ENCODE data around the gene SCAND1. TPM values are rescaled to one million over a fixed set of nuclear protein-coding genes. Genes with fewer than 3 reads are reported as not detected.

Gene SCAND1
- total RNA-seq, 1 donor from 2014 or later = 119 TPM

DNA sequence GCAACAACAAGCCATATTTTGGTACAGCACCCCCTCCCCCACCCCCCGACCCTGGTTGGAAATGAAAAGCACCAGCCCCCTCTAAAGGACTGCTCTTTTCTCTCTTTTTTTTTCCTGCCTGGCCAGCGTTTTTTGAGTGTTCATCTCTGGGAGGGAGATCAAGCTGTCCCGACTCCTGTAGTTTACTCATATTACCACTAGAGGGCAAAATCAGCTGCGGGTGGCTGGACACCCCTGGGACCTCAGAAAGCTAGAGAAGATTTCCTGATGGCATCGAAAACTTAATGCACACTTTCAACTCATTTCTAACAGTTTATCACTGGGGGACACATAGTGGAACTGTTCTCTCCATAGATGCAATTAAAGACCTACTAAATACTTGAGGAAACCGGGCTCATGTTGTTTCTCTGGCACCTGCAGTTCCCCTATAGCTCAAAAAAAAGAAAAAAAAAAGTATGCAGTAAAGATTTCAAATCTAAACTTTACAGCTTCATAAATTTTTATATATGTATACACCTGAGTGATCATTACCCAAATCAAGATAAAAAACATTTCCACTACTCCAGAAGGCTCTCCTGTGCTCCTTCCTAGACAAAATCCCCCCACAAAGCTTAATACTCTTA is 38.5 kb upstream of the SCAND1 start:
- TF ChIP-seq, protein P1, sequence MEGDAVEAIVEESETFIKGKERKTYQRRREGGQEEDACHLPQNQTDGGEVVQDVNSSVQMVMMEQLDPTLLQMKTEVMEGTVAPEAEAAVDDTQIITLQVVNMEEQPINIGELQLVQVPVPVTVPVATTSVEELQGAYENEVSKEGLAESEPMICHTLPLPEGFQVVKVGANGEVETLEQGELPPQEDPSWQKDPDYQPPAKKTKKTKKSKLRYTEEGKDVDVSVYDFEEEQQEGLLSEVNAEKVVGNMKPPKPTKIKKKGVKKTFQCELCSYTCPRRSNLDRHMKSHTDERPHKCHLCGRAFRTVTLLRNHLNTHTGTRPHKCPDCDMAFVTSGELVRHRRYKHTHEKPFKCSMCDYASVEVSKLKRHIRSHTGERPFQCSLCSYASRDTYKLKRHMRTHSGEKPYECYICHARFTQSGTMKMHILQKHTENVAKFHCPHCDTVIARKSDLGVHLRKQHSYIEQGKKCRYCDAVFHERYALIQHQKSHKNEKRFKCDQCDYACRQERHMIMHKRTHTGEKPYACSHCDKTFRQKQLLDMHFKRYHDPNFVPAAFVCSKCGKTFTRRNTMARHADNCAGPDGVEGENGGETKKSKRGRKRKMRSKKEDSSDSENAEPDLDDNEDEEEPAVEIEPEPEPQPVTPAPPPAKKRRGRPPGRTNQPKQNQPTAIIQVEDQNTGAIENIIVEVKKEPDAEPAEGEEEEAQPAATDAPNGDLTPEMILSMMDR (IDR thresholded peaks at IDR 0.05; ENCODE audit: insufficient read depth, low read length, poor library complexity, severe bottlenecking) = peak; percentile 84
- no peak for DNase-seq (ENCODE audit: low read depth)
- Histone ChIP-seq H3K36me3 (ENCODE audit: control insufficient read depth, insufficient read depth, low read length) (no peaks in the 10 kb centered on the region), H3K4me3 (ENCODE audit: low read depth, low read length) (no peak overlapping the region), H3K27me3 (ENCODE audit: control insufficient read depth, insufficient read depth, low read length) (no peaks in the 10 kb centered on the region)

DNA sequence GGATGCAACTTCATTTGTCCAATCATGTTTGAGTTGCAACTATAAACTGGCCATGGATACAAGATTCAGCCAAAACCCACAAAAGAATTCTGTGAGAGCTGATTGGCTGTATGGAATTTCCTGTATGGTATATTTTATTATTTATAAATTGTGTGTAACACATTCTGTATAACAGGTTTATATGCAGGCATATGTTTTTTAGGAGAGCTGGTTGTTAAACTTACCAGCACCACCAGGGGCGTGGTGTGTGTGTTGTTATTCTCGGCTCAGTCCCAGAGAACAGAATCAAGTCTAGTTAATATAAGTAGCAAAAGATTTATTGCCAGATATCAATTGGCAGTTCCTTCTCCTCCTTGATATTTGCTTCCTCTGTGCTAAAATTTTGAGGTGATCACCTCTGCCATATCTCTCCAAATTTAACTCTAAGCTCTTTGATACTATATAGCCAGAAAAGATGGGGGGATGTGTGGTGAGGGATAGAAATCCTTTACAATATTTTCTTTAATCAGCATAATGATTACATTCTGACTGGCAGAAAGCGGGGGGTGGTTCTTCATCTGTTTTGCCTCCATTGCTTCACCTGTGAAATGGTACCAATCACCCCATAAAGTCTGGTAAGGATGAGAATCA is 37.0 kb upstream of the SCAND1 start:
- TF ChIP-seq, protein P1 (IDR thresholded peaks at IDR 0.05; ENCODE audit: insufficient read depth, low read length, poor library complexity, severe bottlenecking) = peak; percentile 69
- Histone ChIP-seq H3K4me3 (ENCODE audit: low read depth, low read length) (no peak overlapping the region), H3K27me3 (ENCODE audit: control insufficient read depth, insufficient read depth, low read length) (no peaks in the 10 kb centered on the region), H3K36me3 (ENCODE audit: control insufficient read depth, insufficient read depth, low read length) (no peaks in the 10 kb centered on the region)
- no peak for DNase-seq (ENCODE audit: low read depth)

DNA sequence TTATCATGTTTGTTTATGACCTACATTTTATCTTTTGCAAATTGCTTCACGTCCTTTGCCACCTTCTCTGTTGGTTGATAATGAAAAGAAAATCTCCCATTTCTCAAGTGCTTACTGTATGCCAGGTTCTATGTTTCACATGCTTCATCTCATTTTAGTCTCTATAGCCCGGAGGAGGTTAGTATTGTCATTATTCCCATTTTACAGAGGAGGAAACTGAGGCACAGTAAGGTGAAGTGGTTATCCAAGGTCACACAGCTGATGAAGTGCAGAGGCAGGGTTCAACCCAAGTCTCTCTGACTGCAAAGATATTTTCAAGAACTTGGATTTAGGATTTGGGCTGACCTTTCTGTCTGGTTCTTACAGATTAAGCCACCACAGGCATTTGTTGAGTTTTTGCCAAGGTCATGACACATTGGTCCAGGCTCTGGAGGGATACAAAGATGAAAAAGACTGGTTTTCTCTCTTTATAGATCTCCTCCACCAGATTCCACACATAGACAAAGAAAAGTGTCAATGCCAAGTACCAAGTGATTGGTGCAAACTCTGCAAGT is 34.7 kb upstream of the SCAND1 start:
- no peak overlapping the region for H3K4me3 ChIP-seq (ENCODE audit: low read depth, low read length)
- TF ChIP-seq, protein P1 (IDR thresholded peaks at IDR 0.05; ENCODE audit: insufficient read depth, low read length, poor library complexity, severe bottlenecking) = no peak
- no peak for DNase-seq (ENCODE audit: low read depth)
- H3K27me3 ChIP-seq (ENCODE audit: control insufficient read depth, insufficient read depth, low read length) = no peaks in the 10 kb centered on the region
- H3K36me3 ChIP-seq (ENCODE audit: control insufficient read depth, insufficient read depth, low read length) = no peaks in the 10 kb centered on the region

DNA sequence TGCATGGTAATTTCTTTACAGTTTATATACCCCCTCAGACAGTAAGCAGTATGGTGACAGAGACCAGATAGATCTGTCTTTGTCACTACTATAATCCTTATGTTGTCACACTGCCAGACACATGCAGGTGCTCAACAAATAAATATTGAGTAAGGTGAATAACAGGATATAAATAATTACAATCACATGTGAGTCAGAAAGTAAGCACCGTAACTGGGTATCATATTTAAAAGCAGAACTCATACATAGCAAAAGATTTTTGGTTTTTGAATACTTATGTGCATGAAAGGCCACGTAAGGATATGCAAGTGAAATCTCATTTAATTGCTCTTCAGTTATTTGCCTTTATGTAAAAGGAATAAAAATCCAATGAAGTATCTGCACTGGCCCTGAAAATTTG is 31.5 kb upstream of the SCAND1 start:
- H3K4me3 ChIP-seq (ENCODE audit: low read depth, low read length) = no peak overlapping the region
- no peaks in the 10 kb centered on the region for H3K36me3 ChIP-seq (ENCODE audit: control insufficient read depth, insufficient read depth, low read length)
- no peak for DNase-seq (ENCODE audit: low read depth)
- TF ChIP-seq, protein P1 (IDR thresholded peaks at IDR 0.05; ENCODE audit: insufficient read depth, low read length, poor library complexity, severe bottlenecking) = no peak
- H3K27me3 ChIP-seq (ENCODE audit: control insufficient read depth, insufficient read depth, low read length) = no peaks in the 10 kb centered on the region

DNA sequence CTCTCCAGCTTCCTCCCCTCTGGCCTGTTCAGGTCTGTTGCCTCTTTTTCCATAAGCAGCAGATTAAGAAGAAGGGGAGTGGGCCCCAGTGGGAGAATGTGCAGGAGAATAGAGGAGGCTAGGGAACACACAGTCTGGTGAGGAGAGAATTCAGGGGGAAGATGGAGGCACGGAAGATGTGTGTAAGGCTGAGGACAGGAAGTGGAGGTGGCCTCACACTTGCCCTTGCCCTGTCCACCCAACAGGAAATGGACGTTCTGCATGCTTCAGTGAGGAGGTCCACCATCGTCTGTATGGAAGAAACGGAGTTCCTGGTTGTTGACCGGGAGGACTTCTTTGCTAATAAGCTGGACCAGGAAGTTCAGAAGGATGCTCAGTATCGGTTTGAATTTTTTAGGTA is 30.1 kb upstream of the SCAND1 start:
- Histone ChIP-seq H3K4me3 (ENCODE audit: low read depth, low read length) (no peak overlapping the region), H3K27me3 (ENCODE audit: control insufficient read depth, insufficient read depth, low read length) (no peaks in the 10 kb centered on the region), H3K36me3 (ENCODE audit: control insufficient read depth, insufficient read depth, low read length) (no peaks in the 10 kb centered on the region)
- TF ChIP-seq, protein P1 (IDR thresholded peaks at IDR 0.05; ENCODE audit: insufficient read depth, low read length, poor library complexity, severe bottlenecking) = no peak
- no peak for DNase-seq (ENCODE audit: low read depth)
